Measurements from ENCODE around the gene TMEM220. TPM values are rescaled to one million over a fixed set of nuclear protein-coding genes. Genes with fewer than 3 reads are reported as not detected.
A peak's percentile ranks its signal among the peaks of the same experiment; 100 is the strongest.

TMEM220 gene
- total and polyA plus RNA-seq, 2 experiments from 2014 or later, result 0.54 to 9.5 TPM

- H4K20me1 ChIP-seq (ENCODE audit: insufficient read depth), result no peaks in the 10 kb centered on the region
- H3K4me3 ChIP-seq, result no peak overlapping the region
- no peaks in the 10 kb centered on the region for H3K4me1 ChIP-seq (ENCODE audit: insufficient read depth)
- 0 out of 2 replicates have a peak, but pooled peaks cover 8% of the 10 kb centered on the region for H3F3A ChIP-seq (ENCODE audit: insufficient read depth)
- no peak overlapping the region for H3K27ac ChIP-seq
- no peak overlapping the region for H2AFZ ChIP-seq
- no peak overlapping the region for H3K4me2 ChIP-seq (ENCODE audit: unreplicated experiment)
- no peaks in the 10 kb centered on the region for H3K9me2 ChIP-seq (ENCODE audit: insufficient read depth)
- TF ChIP-seq EZH2 (IDR thresholded peaks at IDR 0.05; ENCODE audit: insufficient read depth, poor library complexity, severe bottlenecking), result no peak
- no peak for TF ChIP-seq EZH2phosphoT487 (IDR thresholded peaks at IDR 0.05; ENCODE audit: insufficient read depth, low read depth)
- no peaks in the 10 kb centered on the region for H3K9me3 ChIP-seq (ENCODE audit: low read depth)
- no peak overlapping the region for H3K9ac ChIP-seq
- 90% methylated on average over 11 of the region's 11 CpGs for WGBS, 2 experiments (ENCODE audit: low coverage in 1 of 2, low lambda C conversion rate in 2 of 2, missing lambda C conversion rate in 2 of 2)
- H3K79me2 ChIP-seq (ENCODE audit: insufficient read depth), result no peaks in the 10 kb centered on the region
- H3K36me3 ChIP-seq (ENCODE audit: low read depth), result 0 out of 2 replicates have a peak, but pooled peaks cover 4% of the 10 kb centered on the region
- no peaks in the 10 kb centered on the region for H3K27me3 ChIP-seq (replicated peaks; ENCODE audit: insufficient read depth)
- in situ Hi-C loops (cut with MboI), result no loop called here
- no peak for DNase-seq
Measured at GRCh38 chr17:10724546-10725195, 5.2 kb downstream of the TMEM220 start.

GRCh38 chr17:10718547-10718946, 11.3 kb downstream of the TMEM220 start:
- H4K20me1 ChIP-seq (ENCODE audit: insufficient read depth), result no peaks in the 10 kb centered on the region
- DNase-seq, result no peak
- H3K27ac ChIP-seq, result no peak overlapping the region
- no peaks in the 10 kb centered on the region for H3K4me1 ChIP-seq (ENCODE audit: insufficient read depth)
- no peak overlapping the region for H3K4me3 ChIP-seq
- H3K9me2 ChIP-seq (ENCODE audit: insufficient read depth), result no peaks in the 10 kb centered on the region
- H3K9me3 ChIP-seq (ENCODE audit: low read depth), result no peaks in the 10 kb centered on the region
- in situ Hi-C loops (cut with MboI), result no loop called here
- H3K36me3 ChIP-seq (ENCODE audit: low read depth), result peaks cover 9% of the 10 kb centered on the region; the same call in 1 of the 2 replicates
- H3K4me2 ChIP-seq (ENCODE audit: unreplicated experiment), result no peak overlapping the region
- 0% methylated on average over 1 of the region's 1 CpG for WGBS, 2 experiments (ENCODE audit: low coverage in 1 of 2, low lambda C conversion rate in 2 of 2, missing lambda C conversion rate in 2 of 2)
- no peak overlapping the region for H2AFZ ChIP-seq
- peaks cover 9% of the 10 kb centered on the region; the same call in 1 of the 2 replicates for H3F3A ChIP-seq (ENCODE audit: insufficient read depth)
- H3K27me3 ChIP-seq (replicated peaks; ENCODE audit: insufficient read depth), result no peaks in the 10 kb centered on the region
- TF ChIP-seq EZH2 (IDR thresholded peaks at IDR 0.05; ENCODE audit: insufficient read depth, poor library complexity, severe bottlenecking) (no peak), EZH2phosphoT487 (IDR thresholded peaks at IDR 0.05; ENCODE audit: insufficient read depth, low read depth) (no peak)
- H3K9ac ChIP-seq, result no peak overlapping the region
- no peaks in the 10 kb centered on the region for H3K79me2 ChIP-seq (ENCODE audit: insufficient read depth)

GRCh38 chr17:10716218-10716617, 13.6 kb downstream of the TMEM220 start:
- no peaks in the 10 kb centered on the region for H3K9me2 ChIP-seq (ENCODE audit: insufficient read depth)
- H3K27me3 ChIP-seq (replicated peaks; ENCODE audit: insufficient read depth), result no peaks in the 10 kb centered on the region
- DNase-seq, result no peak
- peaks cover 9% of the 10 kb centered on the region; the same call in 1 of the 2 replicates for H3F3A ChIP-seq (ENCODE audit: insufficient read depth)
- no peak overlapping the region for H2AFZ ChIP-seq
- H3K27ac ChIP-seq, result no peak overlapping the region
- H3K4me3 ChIP-seq, result no peak overlapping the region
- no peaks in the 10 kb centered on the region for H3K4me1 ChIP-seq (ENCODE audit: insufficient read depth)
- TF ChIP-seq EZH2phosphoT487 (IDR thresholded peaks at IDR 0.05; ENCODE audit: insufficient read depth, low read depth) (no peak), EZH2 (IDR thresholded peaks at IDR 0.05; ENCODE audit: insufficient read depth, poor library complexity, severe bottlenecking) (no peak)
- WGBS, 2 experiments (ENCODE audit: low coverage in 1 of 2, low lambda C conversion rate in 2 of 2, missing lambda C conversion rate in 2 of 2), result 83 to 87% methylated on average over 10 of the region's 10 CpGs
- in situ Hi-C loops (cut with MboI), result no loop called here
- no peaks in the 10 kb centered on the region for H3K9me3 ChIP-seq (ENCODE audit: low read depth)
- H4K20me1 ChIP-seq (ENCODE audit: insufficient read depth), result no peaks in the 10 kb centered on the region
- peaks cover 22% of the 10 kb centered on the region for H3K36me3 ChIP-seq (ENCODE audit: low read depth)
- no peaks in the 10 kb centered on the region for H3K79me2 ChIP-seq (ENCODE audit: insufficient read depth)
- H3K4me2 ChIP-seq (ENCODE audit: unreplicated experiment), result no peak overlapping the region
- no peak overlapping the region for H3K9ac ChIP-seq

GRCh38 chr17:10713318-10713717, 16.5 kb downstream of the TMEM220 start:
- 98 to 100% methylated on average over 2 of the region's 2 CpGs for WGBS, 2 experiments (ENCODE audit: low coverage in 1 of 2, low lambda C conversion rate in 2 of 2, missing lambda C conversion rate in 2 of 2)
- Histone ChIP-seq H3K9ac (no peak overlapping the region), H3K9me3 (ENCODE audit: low read depth) (no peaks in the 10 kb centered on the region), H3K36me3 (ENCODE audit: low read depth) (peaks cover 26% of the 10 kb centered on the region), H3K4me2 (ENCODE audit: unreplicated experiment) (no peak overlapping the region), H2AFZ (no peak overlapping the region), H4K20me1 (ENCODE audit: insufficient read depth) (no peaks in the 10 kb centered on the region), H3K27ac (no peak overlapping the region), H3K79me2 (ENCODE audit: insufficient read depth) (no peaks in the 10 kb centered on the region), H3K4me1 (ENCODE audit: insufficient read depth) (no peaks in the 10 kb centered on the region), H3F3A (ENCODE audit: insufficient read depth) (peaks cover 9% of the 10 kb centered on the region; the same call in 1 of the 2 replicates), H3K27me3 (replicated peaks; ENCODE audit: insufficient read depth) (no peaks in the 10 kb centered on the region), H3K4me3 (no peak overlapping the region), H3K9me2 (ENCODE audit: insufficient read depth) (no peaks in the 10 kb centered on the region)
- TF ChIP-seq EZH2phosphoT487 (IDR thresholded peaks at IDR 0.05; ENCODE audit: insufficient read depth, low read depth), result no peak
- TF ChIP-seq EZH2 (IDR thresholded peaks at IDR 0.05; ENCODE audit: insufficient read depth, poor library complexity, severe bottlenecking), result no peak
- peak; percentile 4 for DNase-seq
- in situ Hi-C loops (cut with MboI), result no loop called here

All from GM23248 (cell line).